K562 (cell line): ENCODE results near the gene PPP6R3.

Source experiments
- ARNT ChIP-seq, 2 experiments: fragments of 450-650 bp; IDR thresholded peaks; 2 replicates each; pipeline ENCODE4 v1.6.1; 2016; ENCODE audit warnings: mild to moderate bottlenecking in 1 of 2
- EP300 ChIP-seq: IDR thresholded peaks from 2 replicates; pipeline ENCODE4 v1.6.1; 2012; ENCODE audit warnings: low read length, improper control_type of control experiment
- EZH2 ChIP-seq: IDR thresholded peaks from 2 replicates; pipeline ENCODE4 v1.6.1; 2012; ENCODE audit warnings: low read depth, mild to moderate bottlenecking, inconsistent platforms, low read length, borderline replicate concordance
- MAFG ChIP-seq: fragments of 450-650 bp; conservative IDR thresholded peaks from 2 replicates; pipeline ENCODE4 v1.6.1; 2016; ENCODE audit warnings: missing genetic modification characterization, missing compliant biosample characterization
- MAFK ChIP-seq: IDR thresholded peaks from 2 replicates; pipeline ENCODE4 v1.6.1; 2011; ENCODE audit warnings: low read length, improper control_type of control experiment
- SMARCA4 ChIP-seq: fragments of 450-650 bp; IDR thresholded peaks from 2 replicates; pipeline ENCODE4 v1.6.1; 2016
- THRAP3 ChIP-seq: fragments of 450-650 bp; IDR thresholded peaks from 2 replicates; pipeline ENCODE4 v1.6.1; 2016; ENCODE audit warnings: mild to moderate bottlenecking, inconsistent platforms, borderline replicate concordance
- ZNF274 ChIP-seq: IDR thresholded peaks from 2 replicates; pipeline ENCODE4 v1.6.1; 2011; ENCODE audit warnings: low read depth, mild to moderate bottlenecking, low read length, moderate library complexity, borderline replicate concordance
- ZNF384 ChIP-seq: IDR thresholded peaks from 2 replicates; pipeline ENCODE4 v1.6.1; 2012; ENCODE audit warnings: low read depth, low read length, improper control_type of control experiment
- TF ChIP-seq, protein P1 (sequence below): fragments of 450-650 bp; formaldehyde crosslinking; IDR thresholded peaks from 2 replicates; pipeline ENCODE4 v1.4.0; 2022; ENCODE audit warnings: missing genetic modification characterization
- TF ChIP-seq, protein P2 (sequence below), 3 experiments: IDR thresholded peaks in 2 of 3; conservative IDR thresholded peaks in 1 of 3; 2 replicates each; pipeline ENCODE4 v1.5.1; 2011 to 2012; ENCODE audit warnings: low read length in 3 of 3, mild to moderate bottlenecking in 3 of 3, control low read depth in 2 of 3, improper control_type of control experiment in 1 of 3, inconsistent platforms in 1 of 3, low read depth in 1 of 3, mixed read lengths in 1 of 3, moderate library complexity in 1 of 3; ENCODE audit not compliant: insufficient read depth in 2 of 3
- TF ChIP-seq, protein P3 (sequence below): sonication (generic); formaldehyde crosslinking; IDR thresholded peaks from 2 replicates; pipeline ENCODE4 v1.8.1; 2023; ENCODE audit warnings: mild to moderate bottlenecking, missing genetic modification reagents

DNA sequence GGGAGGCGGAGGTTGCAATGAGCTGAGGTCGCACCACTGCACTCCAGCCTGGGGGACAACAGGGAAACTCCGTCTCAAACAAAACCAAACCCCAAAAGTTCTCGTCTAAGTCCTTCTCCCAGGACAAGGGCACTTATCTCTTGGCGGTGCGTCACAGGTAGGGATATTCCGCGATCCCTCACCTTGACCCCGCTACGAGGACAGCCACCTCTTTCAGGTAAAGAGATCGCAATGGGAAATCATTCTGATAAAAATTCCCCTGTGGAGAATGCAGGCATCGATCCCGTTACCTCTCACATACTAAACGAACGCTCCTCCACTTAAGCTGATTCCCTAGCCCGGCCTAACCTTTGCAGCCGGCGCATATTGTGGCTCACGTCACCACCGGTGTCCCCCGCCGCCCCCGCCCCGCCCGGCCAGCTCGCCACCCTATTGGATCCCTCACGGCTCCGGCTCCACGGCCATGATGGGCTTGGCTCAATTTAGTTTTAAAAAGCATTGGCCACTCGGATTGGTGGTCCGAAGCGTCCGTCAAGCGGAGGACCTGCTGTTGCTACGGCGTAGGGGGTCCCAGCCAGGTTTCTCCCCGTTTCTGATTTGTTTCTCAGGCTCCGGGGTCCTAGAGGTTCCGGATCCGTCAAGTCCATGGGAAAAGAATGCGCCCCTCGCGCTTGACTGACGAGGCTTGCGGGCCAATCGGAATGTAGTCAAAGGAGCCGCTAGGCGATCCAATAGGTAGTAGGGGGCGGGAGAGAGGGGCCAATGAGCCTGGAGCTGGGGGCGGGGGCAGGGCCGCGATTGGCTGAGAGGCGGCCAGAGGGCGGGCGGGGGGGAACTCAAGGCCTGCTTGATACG lies 439 bp upstream of the PPP6R3 start:
- TF ChIP-seq, protein P1, sequence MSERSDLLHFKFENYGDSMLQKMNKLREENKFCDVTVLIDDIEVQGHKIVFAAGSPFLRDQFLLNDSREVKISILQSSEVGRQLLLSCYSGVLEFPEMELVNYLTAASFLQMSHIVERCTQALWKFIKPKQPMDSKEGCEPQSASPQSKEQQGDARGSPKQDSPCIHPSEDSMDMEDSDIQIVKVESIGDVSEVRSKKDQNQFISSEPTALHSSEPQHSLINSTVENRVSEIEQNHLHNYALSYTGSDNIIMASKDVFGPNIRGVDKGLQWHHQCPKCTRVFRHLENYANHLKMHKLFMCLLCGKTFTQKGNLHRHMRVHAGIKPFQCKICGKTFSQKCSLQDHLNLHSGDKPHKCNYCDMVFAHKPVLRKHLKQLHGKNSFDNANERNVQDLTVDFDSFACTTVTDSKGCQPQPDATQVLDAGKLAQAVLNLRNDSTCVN (CRISPR knock-in tag): peak; percentile 97
- TF ChIP-seq, protein P2, sequence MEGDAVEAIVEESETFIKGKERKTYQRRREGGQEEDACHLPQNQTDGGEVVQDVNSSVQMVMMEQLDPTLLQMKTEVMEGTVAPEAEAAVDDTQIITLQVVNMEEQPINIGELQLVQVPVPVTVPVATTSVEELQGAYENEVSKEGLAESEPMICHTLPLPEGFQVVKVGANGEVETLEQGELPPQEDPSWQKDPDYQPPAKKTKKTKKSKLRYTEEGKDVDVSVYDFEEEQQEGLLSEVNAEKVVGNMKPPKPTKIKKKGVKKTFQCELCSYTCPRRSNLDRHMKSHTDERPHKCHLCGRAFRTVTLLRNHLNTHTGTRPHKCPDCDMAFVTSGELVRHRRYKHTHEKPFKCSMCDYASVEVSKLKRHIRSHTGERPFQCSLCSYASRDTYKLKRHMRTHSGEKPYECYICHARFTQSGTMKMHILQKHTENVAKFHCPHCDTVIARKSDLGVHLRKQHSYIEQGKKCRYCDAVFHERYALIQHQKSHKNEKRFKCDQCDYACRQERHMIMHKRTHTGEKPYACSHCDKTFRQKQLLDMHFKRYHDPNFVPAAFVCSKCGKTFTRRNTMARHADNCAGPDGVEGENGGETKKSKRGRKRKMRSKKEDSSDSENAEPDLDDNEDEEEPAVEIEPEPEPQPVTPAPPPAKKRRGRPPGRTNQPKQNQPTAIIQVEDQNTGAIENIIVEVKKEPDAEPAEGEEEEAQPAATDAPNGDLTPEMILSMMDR (IDR thresholded peaks at IDR 0.05 in 2 of 3, conservative IDR thresholded peaks at IDR 0.05 in 1 of 3; ENCODE audit: insufficient read depth in 2 of 3, low read depth in 1 of 3, low read length in 3 of 3): no peak
- TF ChIP-seq EP300 (peak; percentile 82), THRAP3 (no peak), ZNF384 (no peak), EZH2 (no peak), ZNF274 (no peak; the same call in 1 of the 2 replicates), MAFG (tag) (no peak), MAFK (0 out of 2 replicates have a peak, but pooled peaks have one; percentile 12), ARNT (IDR thresholded peaks at IDR 0.05) (peak in 1 of 2 experiments; percentile 83), SMARCA4 (no peak)
- TF ChIP-seq, protein P3, sequence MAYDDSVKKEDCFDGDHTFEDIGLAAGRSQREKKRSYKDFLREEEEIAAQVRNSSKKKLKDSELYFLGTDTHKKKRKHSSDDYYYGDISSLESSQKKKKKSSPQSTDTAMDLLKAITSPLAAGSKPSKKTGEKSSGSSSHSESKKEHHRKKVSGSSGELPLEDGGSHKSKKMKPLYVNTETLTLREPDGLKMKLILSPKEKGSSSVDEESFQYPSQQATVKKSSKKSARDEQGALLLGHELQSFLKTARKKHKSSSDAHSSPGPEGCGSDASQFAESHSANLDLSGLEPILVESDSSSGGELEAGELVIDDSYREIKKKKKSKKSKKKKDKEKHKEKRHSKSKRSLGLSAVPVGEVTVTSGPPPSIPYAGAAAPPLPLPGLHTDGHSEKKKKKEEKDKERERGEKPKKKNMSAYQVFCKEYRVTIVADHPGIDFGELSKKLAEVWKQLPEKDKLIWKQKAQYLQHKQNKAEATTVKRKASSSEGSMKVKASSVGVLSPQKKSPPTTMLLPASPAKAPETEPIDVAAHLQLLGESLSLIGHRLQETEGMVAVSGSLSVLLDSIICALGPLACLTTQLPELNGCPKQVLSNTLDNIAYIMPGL (CRISPR knock-in tag): peak; percentile 9; the same call in 1 of the 2 replicates
